Suprapubic skin (tissue), 3 donors: ENCODE results near the gene KANSL1.

Source experiments
- POLR2A ChIP-seq, 2 donors: fragments of 450-650 bp; IDR thresholded peaks; one replicate each; pipeline ENCODE4 v1.6.1; 2017; ENCODE audit warnings: antibody characterized with exemption in 2 of 2, mild to moderate bottlenecking in 2 of 2, moderate library complexity in 2 of 2
- TF ChIP-seq, protein P1 (sequence below), 2 donors: fragments of 200-600 bp in 1 of 2; fragments of 450-650 bp in 1 of 2; sonication (generic) in 1 of 2; IDR thresholded peaks; one replicate each; pipeline ENCODE4 v1.5.1; 2016 to 2019; ENCODE audit warnings: antibody characterized with exemption in 2 of 2, mild to moderate bottlenecking in 1 of 2, moderate library complexity in 1 of 2

DNA sequence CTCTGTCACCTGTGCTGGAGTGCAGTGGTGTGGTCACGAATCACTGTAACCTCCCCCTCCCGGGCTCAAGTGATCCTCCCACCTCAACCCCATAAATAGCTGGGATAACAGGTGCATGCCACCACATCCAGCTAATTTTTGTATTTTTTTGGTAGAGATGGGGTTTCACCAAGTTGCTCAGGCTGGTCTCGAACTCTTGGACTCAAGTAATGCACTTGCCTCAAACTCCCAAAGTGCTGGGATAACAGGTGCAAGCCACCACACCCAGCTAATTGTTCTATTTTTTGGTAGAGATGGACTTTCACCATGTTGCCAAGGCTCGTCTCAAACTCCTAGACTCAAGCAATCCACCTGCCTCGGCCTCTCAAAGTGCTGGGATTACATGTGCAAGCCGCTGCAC is 107.7 kb downstream of the KANSL1 start:
- no peak for TF ChIP-seq POLR2A (IDR thresholded peaks at IDR 0.05)
- TF ChIP-seq, protein P1, sequence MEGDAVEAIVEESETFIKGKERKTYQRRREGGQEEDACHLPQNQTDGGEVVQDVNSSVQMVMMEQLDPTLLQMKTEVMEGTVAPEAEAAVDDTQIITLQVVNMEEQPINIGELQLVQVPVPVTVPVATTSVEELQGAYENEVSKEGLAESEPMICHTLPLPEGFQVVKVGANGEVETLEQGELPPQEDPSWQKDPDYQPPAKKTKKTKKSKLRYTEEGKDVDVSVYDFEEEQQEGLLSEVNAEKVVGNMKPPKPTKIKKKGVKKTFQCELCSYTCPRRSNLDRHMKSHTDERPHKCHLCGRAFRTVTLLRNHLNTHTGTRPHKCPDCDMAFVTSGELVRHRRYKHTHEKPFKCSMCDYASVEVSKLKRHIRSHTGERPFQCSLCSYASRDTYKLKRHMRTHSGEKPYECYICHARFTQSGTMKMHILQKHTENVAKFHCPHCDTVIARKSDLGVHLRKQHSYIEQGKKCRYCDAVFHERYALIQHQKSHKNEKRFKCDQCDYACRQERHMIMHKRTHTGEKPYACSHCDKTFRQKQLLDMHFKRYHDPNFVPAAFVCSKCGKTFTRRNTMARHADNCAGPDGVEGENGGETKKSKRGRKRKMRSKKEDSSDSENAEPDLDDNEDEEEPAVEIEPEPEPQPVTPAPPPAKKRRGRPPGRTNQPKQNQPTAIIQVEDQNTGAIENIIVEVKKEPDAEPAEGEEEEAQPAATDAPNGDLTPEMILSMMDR (IDR thresholded peaks at IDR 0.05), result no peak
